ENCODE measurements around the gene SKA3. TPM values are rescaled to one million over a fixed set of nuclear protein-coding genes. Genes with fewer than 3 reads are reported as not detected.
A peak's percentile ranks its signal among the peaks of the same experiment; 100 is the strongest.
"Not testable (repeated sequence)": the region's sequence is repeated elsewhere in the genome, so short reads cannot be mapped to it uniquely, and the experiment has no call there.

SKA3 gene
- total RNA-seq, 4 donors from 2014 or later = 1.00 to 1.6 (median 1.6) TPM; not detected in 1

GRCh38 chr13:21138561-21138960 is 37.8 kb downstream of the SKA3 start:
- peak overlapping the region in 3 of 4 donors; percentile 36 to 86 (median 41) for H3K27ac ChIP-seq
- in situ Hi-C loops (cut with MboI; ENCODE audit: low pct_ligation_motif_present in 1 of 4, low pct_unique_long_range_greater_than_20kb in 1 of 4, low sequenced_read_pairs in 3 of 4) = loop anchor here in 1 of 4 donors (10.0 kb wide), 1 partner anchor 194 kb away; no protein-coding TSS in a partner anchor
- WGBS, 2 donors (ENCODE audit: low coverage in 1 of 2) = 58 to 100% methylated on average over 1 of the region's 1 CpG

DNA sequence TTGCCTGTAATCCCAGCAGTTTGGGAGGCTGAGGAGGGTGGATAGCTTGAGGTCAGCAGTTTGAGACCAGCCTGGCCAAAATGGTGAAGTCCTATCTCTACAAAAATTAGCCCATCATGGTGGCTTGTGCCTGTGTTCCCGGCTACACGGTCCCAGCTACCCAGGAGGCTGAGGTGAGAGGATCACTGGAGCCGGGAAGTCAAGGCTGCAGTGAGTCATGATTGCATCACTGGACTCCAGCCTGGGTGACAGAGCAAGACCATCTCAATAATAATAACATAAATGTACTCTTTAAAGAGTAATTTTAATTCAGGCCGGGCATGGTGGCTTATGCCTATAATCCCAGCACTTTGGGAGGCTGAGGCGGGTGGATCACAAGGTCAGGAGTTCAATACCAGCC is 38.7 kb downstream of the SKA3 start:
- DNase-seq = no peak
- Histone ChIP-seq H3K36me3 (no peaks in the 10 kb centered on the region), H3K27me3 (no peaks in the 10 kb centered on the region), H3K4me1 (peaks cover 11 to 42% (median 23%) of the 10 kb centered on the region in 4 donors), H3K9me3 (no peaks in the 10 kb centered on the region), H3K27ac (no peak overlapping the region), H3K4me3 (no peak overlapping the region)
- in situ Hi-C loops (cut with MboI; ENCODE audit: low pct_ligation_motif_present in 1 of 4, low pct_unique_long_range_greater_than_20kb in 1 of 4, low sequenced_read_pairs in 3 of 4) = loop anchor here in 1 of 4 donors (10.0 kb wide), 1 partner anchor 193 kb away; no protein-coding TSS in a partner anchor
- 85% methylated on average over 5 of the region's 5 CpGs; no CpG with 5 or more reads in 1 of the 2 donors for WGBS, 2 donors (ENCODE audit: low coverage in 1 of 2)
- intact Hi-C loops (cut with DNase I; ENCODE audit: low total_unique reads) = loop anchor here (10.0 kb wide), 1 partner anchor 193 kb away; no protein-coding TSS in a partner anchor
- TF ChIP-seq EP300 (IDR thresholded peaks at IDR 0.05; ENCODE audit: low read depth) (no peak), POLR2A (IDR thresholded peaks at IDR 0.05) (no peak), POLR2AphosphoS5 (IDR thresholded peaks at IDR 0.05) (no peak)
- TF ChIP-seq, protein P1, sequence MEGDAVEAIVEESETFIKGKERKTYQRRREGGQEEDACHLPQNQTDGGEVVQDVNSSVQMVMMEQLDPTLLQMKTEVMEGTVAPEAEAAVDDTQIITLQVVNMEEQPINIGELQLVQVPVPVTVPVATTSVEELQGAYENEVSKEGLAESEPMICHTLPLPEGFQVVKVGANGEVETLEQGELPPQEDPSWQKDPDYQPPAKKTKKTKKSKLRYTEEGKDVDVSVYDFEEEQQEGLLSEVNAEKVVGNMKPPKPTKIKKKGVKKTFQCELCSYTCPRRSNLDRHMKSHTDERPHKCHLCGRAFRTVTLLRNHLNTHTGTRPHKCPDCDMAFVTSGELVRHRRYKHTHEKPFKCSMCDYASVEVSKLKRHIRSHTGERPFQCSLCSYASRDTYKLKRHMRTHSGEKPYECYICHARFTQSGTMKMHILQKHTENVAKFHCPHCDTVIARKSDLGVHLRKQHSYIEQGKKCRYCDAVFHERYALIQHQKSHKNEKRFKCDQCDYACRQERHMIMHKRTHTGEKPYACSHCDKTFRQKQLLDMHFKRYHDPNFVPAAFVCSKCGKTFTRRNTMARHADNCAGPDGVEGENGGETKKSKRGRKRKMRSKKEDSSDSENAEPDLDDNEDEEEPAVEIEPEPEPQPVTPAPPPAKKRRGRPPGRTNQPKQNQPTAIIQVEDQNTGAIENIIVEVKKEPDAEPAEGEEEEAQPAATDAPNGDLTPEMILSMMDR (IDR thresholded peaks at IDR 0.05) = no peak

More at GRCh38 chr13:21138561-21138960, 37.8 kb downstream of the SKA3 start:
- no peak overlapping the region for H3K4me3 ChIP-seq
- peaks cover 15 to 50% (median 30%) of the 10 kb centered on the region in 4 donors for H3K4me1 ChIP-seq
- peaks cover 0 to 8% (median 0%) of the 10 kb centered on the region in 4 donors for H3K36me3 ChIP-seq
- no peak for DNase-seq
- intact Hi-C loops (cut with DNase I; ENCODE audit: low total_unique reads) = loop anchor here (10.0 kb wide), 1 partner anchor 194 kb away; no protein-coding TSS in a partner anchor
- no peaks in the 10 kb centered on the region for H3K9me3 ChIP-seq
- TF ChIP-seq POLR2A (IDR thresholded peaks at IDR 0.05) (no peak), POLR2AphosphoS5 (IDR thresholded peaks at IDR 0.05) (no peak), EP300 (IDR thresholded peaks at IDR 0.05; ENCODE audit: low read depth) (no peak)
- TF ChIP-seq, protein P1 (IDR thresholded peaks at IDR 0.05) = no peak
- no peaks in the 10 kb centered on the region for H3K27me3 ChIP-seq

DNA sequence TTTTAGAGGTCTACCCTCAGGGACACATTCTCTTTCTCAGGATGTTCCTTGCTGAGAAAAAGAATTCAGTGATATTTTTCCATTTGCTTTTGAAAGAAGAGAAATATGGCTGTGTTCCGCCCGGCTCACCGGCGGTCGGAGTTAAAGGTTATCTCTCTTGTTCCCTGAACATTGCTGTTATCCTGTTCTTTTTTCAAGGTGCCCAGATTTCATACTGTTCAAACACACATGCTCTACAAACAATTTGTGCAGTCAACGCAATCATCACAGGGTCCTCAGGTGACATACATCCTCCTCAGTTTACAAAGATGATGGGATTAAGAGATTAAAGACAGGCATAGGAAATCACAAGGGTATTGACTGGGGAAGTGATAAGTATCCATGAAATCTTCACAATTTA is 40.5 kb downstream of the SKA3 start:
- intact Hi-C loops (cut with DNase I; ENCODE audit: low total_unique reads) (loop anchor here (10.0 kb wide), 1 partner anchor 191 kb away; no protein-coding TSS in a partner anchor), in situ Hi-C loops (cut with MboI; ENCODE audit: low pct_ligation_motif_present in 1 of 4, low pct_unique_long_range_greater_than_20kb in 1 of 4, low sequenced_read_pairs in 3 of 4) (loop anchor here in 1 of 4 donors (10.0 kb wide), 1 partner anchor 191 kb away; no protein-coding TSS in a partner anchor)
- WGBS, 2 donors (ENCODE audit: low coverage in 1 of 2) = 94 to 98% methylated on average over 6 of the region's 6 CpGs
- H3K4me3 ChIP-seq, H3K27me3 ChIP-seq, DNase-seq, H3K9me3 ChIP-seq, H3K36me3 ChIP-seq, H3K27ac ChIP-seq: not testable (repeated sequence)
- H3K4me1 ChIP-seq = peaks cover 0 to 26% (median 8%) of the 10 kb centered on the region in 4 donors

DNA sequence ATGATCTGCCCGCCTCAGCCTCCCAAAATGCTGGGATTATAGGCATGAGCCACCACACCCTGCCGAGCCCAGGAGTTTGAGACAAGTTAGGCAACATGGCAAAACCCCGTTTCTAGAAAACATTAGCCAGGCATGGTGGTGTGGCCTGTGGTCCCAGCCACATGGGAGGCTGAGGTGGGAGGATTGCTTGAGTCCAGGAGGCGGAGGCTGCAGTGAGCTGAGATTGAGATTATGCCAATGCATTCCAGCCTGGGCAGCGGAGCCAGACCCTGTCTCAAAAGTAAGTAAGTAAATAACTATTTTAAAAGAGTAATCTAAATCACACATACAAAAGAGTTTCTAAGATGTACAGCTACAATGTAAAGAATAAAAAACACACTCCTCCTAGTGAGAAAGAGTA is 41.9 kb downstream of the SKA3 start:
- no peaks in the 10 kb centered on the region for H3K27me3 ChIP-seq
- in situ Hi-C loops (cut with MboI; ENCODE audit: low pct_ligation_motif_present in 1 of 4, low pct_unique_long_range_greater_than_20kb in 1 of 4, low sequenced_read_pairs in 3 of 4) (loop anchor here in 1 of 4 donors (10.0 kb wide), 1 partner anchor 190 kb away; no protein-coding TSS in a partner anchor), intact Hi-C loops (cut with DNase I; ENCODE audit: low total_unique reads) (loop anchor here (10.0 kb wide), 1 partner anchor 190 kb away; no protein-coding TSS in a partner anchor)
- 66 to 94% methylated on average over 2 to 5 of the region's 5 CpGs for WGBS, 2 donors (ENCODE audit: low coverage in 1 of 2)
- H3K4me3 ChIP-seq = no peak overlapping the region
- H3K4me1 ChIP-seq = peaks cover 0 to 23% (median 7%) of the 10 kb centered on the region in 4 donors
- H3K27ac ChIP-seq = peak overlapping the region in 1 of 4 donors; percentile 33
- no peaks in the 10 kb centered on the region for H3K36me3 ChIP-seq
- DNase-seq = no peak
- no peaks in the 10 kb centered on the region for H3K9me3 ChIP-seq
- no peak for TF ChIP-seq POLR2A (IDR thresholded peaks at IDR 0.05)
- TF ChIP-seq, protein P1 (IDR thresholded peaks at IDR 0.05) = no peak
- TF ChIP-seq EP300 (IDR thresholded peaks at IDR 0.05; ENCODE audit: low read depth) = no peak
- no peak for TF ChIP-seq POLR2AphosphoS5 (IDR thresholded peaks at IDR 0.05)

All from transverse colon (tissue), 4 donors.